Sciatic nerve (tissue), 2 donors: ENCODE data around the gene TTC7B. TPM values are rescaled to one million over a fixed set of nuclear protein-coding genes. Genes with fewer than 3 reads are reported as not detected.
"Not testable (repeated sequence)": the region's sequence is repeated elsewhere in the genome, so short reads cannot be mapped to it uniquely, and the experiment has no call there.

Experiments used
- ATAC-seq: fragments of 200-7000 bp; cut with Tn5 transposase; one replicate; pipeline ENCODE4 v1.9.1; 2020; ENCODE audit warnings: mild to moderate bottlenecking, moderate library complexity
- DNase-seq: peaks from one replicate; pipeline ENCODE4 v3.0.0-alpha.2; 2020; ENCODE audit warnings: low spot score
- intact Hi-C: fragments of 100-400 bp; cut with DNase I; formaldehyde crosslinking; loops from one replicate; pipeline ENCODE4 v1.14.2; 2022
- total RNA-seq: library from RNA; stranded (reverse); fragmentation: NEBNext Ultra II Directional; extraction: Animal tissue kit (Norgen Biotek cat#: 25700); gene quantifications from one replicate; pipeline ENCODE4 v1.2.1, GENCODE V29; 2021
- donor health status: DM: no; HTN: no; CAD: no.
- donor health status: DM: no; HTN: no; CAD: no.

Gene TTC7B
- total RNA-seq: 41.4 TPM

- ATAC-seq: peak; percentile 77
- peak; percentile 63 for DNase-seq
- intact Hi-C loops: no loop called here
These were observed at the start of gene TTC7B for GRCh38 chr14:90815822-90816662. Gene TTC7B (minus strand): TSS chr14:90816430. CDS start chr14:90816295, 135 bp downstream.

- intact Hi-C loops: no loop called here
These were observed 48.5 kb upstream of the TTC7B start for GRCh38 chr14:90864741-90865140.

GRCh38 chr14:90858511-90858910 is 42.3 kb upstream of the TTC7B start:
- DNase-seq: no peak
- intact Hi-C loops: no loop called here

More at GRCh38 chr14:90864741-90865140, 48.5 kb upstream of the TTC7B start:
- DNase-seq: no peak
- ATAC-seq: no peak

DNA sequence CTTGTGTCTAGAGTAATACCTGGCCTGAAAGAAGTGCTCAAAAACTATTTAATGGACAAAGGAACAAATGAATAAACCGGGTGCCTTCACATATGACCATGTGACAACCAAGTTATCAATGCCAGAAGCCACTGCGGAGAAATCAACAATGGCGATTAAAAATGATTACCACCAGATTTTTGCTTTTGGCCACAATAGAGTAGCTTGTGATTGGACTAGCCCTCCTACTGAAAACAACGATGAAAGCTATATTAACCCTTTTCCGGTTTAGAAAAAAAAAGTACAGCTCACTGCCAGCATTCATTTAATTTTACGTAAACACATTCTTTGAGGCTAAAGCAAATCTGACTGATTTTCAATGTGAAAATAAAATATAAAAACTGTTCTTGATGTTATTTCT is 41.6 kb upstream of the TTC7B start:
- intact Hi-C loops: no loop called here
- ATAC-seq: no peak

More at GRCh38 chr14:90858511-90858910, 42.3 kb upstream of the TTC7B start:
- ATAC-seq: no peak

DNA sequence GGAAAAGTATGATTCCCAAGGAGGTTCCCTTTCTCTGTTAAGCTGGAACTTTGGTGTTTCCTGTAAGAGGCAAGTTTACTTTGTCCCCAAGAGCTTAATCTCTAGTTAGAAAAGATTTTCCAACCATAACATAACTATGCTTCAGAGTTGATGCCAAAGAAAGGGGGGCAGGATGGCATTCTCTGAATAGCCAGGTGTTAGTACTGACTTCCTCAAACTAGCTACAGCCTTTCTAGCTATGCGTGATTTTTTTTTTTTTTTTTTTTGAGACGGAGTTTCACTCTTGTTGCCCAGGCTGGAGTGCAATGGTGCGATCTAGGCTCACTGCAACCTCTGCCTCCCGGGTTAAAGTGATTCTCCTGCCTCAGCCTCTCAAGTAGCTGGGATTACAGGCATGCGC is 39.9 kb upstream of the TTC7B start:
- DNase-seq, intact Hi-C loops, ATAC-seq: not testable (repeated sequence)

More for the DNA sequence above, 41.6 kb upstream of the TTC7B start:
- DNase-seq: no peak

- intact Hi-C loops: no loop called here
- no peak for DNase-seq
- ATAC-seq: no peak
These were observed 36.9 kb upstream of the TTC7B start for GRCh38 chr14:90853116-90853515.

- ATAC-seq (no peak), DNase-seq (no peak)
- intact Hi-C loops: no loop called here
These were observed 35.3 kb upstream of the TTC7B start for GRCh38 chr14:90851327-90852036.

DNA sequence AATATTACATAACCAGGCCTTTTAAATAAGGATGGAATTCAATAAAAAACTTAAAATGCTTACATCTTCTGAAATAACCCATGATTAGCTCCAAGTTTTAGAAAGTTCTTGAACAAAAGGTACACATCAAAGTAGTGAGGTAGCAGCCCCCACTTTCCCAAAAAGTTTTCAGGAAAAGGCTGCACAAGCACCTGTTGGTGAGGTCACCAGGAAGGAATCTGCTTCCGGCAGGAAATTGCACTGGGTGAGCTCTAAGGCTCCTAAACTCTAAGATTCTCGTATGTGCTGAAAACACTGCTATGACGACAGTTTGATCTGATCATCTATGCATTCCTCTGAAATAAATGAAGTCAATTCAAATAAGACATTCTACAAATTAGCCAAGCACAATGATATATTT is 34.3 kb upstream of the TTC7B start:
- no peak for DNase-seq
- ATAC-seq: no peak
- intact Hi-C loops: no loop called here

DNA sequence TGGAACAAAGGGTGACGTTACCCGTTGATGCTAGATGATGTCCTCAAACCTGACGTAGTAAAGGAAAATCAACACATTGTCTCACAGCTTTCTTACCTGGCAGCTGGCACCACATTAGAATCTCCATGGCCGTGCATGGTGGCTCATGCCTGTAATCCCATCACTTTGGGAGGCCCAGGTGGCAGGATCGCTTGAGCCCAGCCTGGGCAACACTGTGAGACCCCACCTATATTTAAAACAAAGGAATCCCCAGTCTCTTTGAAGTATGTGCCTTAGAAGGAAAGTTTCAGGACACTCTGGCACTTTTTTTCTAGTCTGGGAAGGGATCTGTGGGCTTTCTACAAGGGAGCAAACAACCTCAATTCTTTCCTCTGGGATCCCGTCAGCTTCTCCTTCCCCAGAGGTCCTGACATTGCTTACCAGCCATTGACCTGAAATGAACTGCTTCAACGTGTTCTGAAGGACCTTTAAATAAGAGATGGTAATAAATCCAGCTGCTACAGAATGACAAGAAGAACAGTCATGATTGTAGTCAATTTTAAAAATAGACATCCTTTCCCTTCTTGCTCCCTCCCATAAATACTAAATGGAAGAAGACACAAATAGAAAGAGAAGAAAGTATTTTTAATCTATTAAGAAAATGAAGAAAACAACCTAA is 33.7 kb upstream of the TTC7B start:
- intact Hi-C loops: no loop called here
- ATAC-seq (no peak), DNase-seq (no peak)

GRCh38 chr14:90848944-90849731 is 32.9 kb upstream of the TTC7B start:
- DNase-seq (no peak), ATAC-seq (no peak)
- intact Hi-C loops: no loop called here

DNA sequence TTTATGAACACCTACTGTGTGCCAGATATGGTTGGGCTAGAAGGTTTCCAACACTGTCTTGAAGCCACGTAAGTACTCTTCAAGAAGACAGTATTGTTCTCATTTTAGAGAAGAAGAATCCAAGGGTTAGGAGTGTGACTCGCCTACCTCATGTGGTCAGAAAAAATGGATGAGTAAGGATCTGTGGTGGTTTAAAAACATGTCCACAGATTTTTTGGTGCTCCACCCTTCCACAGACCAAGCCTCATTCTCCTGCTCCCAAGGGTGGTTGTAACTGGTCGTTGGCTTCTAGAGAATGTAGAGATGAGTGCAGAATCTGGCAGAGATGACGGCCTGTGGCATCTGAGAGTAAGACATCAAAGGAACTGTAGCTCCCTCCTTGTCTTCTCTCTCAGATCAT is 30.3 kb upstream of the TTC7B start:
- ATAC-seq (no peak), DNase-seq (no peak)
- intact Hi-C loops: no loop called here

DNA sequence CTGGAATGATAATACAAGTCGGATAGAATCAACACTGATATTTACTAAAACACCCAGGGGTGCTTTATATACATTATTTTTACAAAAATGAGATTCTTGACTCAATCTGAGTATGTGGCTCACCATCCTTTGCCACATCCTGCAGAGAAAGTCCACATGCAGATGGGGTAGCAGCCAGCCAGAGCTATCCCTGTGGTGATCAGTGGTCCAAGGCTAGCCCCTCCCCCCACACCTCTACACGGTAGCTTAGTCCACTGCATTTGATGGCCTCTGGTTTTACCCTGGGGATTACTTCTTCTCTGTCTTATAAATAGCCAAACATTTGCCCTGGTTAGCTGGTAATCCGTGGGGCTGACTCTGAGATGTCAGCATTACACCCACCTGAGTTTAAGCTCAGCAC is 28.1 kb upstream of the TTC7B start:
- no peak for ATAC-seq
- intact Hi-C loops: no loop called here
- DNase-seq: no peak

GRCh38 chr14:90842726-90843125 is 26.5 kb upstream of the TTC7B start:
- intact Hi-C loops: no loop called here
- DNase-seq (no peak), ATAC-seq (no peak)

DNA sequence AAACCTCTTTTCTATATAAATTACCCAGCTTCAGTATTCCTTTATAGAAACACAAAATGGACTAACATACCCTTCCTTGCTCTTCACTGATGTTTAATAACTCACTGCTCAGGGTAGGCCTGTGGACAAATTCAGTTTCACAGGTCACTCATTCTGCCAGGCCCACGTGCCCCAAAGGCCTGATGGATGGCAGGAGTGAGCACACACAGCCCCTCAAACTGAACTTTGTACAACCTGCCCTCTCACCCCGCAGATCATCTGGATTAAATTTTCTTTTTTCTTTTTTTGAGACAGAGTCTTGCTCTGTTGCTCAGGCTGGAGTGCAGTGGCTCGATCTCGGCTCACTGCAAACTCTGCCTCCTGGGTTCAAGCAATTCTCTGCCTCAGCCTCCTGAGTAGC is 24.4 kb upstream of the TTC7B start:
- ATAC-seq: not testable (repeated sequence)

DNA sequence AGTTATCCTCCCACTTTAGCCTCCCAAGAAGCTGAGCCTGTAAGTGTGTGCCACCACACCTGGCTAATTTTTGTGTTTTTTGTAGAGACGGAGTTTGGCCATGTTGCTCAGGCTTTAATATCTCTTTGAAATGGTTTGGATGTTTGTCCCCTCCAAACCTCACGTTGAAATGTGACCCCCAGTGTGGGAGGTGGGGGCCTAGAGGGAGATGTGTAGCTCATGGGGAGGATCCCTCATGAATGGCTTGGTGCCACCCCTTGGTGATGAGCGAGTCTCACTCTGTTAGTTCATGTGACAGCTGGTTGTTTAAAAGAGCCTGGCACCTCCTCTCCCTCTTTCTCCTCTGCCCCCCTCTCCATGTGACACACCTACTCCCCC is 23.6 kb upstream of the TTC7B start:
- no peak for ATAC-seq
- no peak for DNase-seq
- intact Hi-C loops: no loop called here

More for the DNA sequence above, 24.4 kb upstream of the TTC7B start:
- intact Hi-C loops, DNase-seq: not testable (repeated sequence)

DNA sequence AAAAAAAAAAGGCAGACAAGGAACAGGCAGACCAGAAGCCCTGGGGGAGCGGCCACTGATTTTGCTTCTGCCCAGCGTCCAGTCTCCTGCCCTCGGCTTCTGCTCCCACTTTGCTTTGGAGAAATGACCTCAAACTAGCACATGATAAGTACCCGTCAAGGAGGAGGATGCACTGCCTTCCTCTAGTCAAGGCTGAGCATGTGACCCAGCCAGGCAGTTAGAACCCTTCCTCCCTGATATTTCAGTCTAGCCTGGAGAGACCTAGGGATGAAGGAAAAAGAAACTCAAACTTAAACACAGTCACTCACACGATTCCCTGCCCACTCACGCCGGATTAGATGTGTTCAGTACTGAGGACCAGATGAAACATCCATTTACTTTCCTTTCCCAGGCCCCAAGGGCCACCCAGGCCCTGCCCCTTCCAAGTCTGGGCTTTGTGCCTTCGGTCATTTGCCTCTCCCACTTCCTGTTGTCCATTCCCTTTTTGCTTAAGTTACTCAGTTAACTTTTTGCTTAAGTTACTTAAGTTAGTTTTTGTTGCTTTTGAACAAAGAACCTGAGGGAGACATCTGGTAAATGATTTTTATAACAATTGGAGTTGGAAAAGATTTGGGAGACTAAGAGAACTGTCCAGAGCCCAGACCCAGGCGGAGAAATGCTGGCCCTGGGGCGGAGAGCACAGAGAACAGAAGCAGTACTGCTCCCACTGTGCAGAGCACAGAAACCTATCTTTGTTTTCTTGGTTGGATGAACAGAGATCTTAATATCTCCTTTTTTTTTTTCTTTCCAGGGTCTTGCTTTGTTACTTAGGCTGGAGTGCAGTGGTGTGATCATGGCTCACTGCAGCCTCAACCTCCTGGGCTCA is 23.0 kb upstream of the TTC7B start:
- ATAC-seq (peak; percentile 95), DNase-seq (peak; percentile 82)
- intact Hi-C loops: no loop called here

DNA sequence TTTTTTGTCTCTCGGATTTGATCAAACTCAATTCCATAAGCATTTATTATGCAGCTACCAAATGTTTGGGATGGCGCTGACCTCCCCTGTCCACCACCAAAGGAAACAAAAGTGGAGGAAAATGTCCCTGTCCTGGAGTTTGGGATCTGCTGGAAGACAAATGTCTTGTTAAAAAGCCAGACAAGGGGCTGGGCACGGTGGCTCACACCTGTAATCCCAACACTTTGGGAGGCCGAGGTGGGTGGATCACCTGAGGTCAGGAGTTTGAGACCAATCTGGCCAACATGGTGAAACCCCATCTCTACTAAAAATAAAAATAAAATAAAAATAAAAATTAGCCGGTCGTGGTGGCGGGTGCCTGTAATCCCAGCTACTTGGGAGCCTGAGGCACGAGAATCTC is 22.3 kb upstream of the TTC7B start:
- ATAC-seq, DNase-seq, intact Hi-C loops: not testable (repeated sequence)

DNA sequence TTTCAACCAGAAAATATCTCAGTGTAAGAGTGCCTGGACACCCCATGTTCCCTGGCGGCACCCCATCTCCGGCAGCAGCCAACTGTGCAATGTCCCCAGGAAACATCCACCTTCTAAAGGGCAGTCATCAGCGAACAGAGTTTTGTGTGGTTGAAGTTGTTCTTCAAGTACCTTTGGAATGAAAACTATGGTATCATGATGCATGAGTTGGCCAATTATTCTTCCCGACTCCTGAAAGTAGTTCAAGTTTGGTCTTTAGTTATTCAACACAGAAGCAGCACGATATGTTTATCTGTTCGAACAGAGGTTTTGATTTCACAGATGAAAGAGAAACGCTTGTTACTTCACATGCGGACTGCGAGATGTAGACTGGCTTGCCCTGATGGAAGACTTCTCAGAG is 21.1 kb upstream of the TTC7B start:
- DNase-seq: no peak
- ATAC-seq: no peak
- intact Hi-C loops: no loop called here
